A549 (cell line): ENCODE measurements around the gene KCNMA1. TPM values are rescaled to one million over a fixed set of nuclear protein-coding genes. Genes with fewer than 3 reads are reported as not detected.

ENCODE experiments used
- ATAC-seq, 2 experiments: fragments of 200-7000 bp in 1 of 2; fragments of >200 bp in 1 of 2; cut with Nextera tagmentation in 1 of 2; cut with Tn5 transposase in 1 of 2; 3 replicates each; pipeline versions ENCODE4 v1.8.0 to v1.9.1; 2018 to 2020; ENCODE audit warnings: mild to moderate bottlenecking in 1 of 2, moderate library complexity in 1 of 2
- CTCF ChIA-PET: fragments of 300-600 bp; sonication (Branson Sonifier 250); formaldehyde crosslinking; extraction: SDS; loops from one replicate; lab custom pipeline; 2021; ENCODE audit warnings: antibody characterized with exemption, inconsistent platforms; lab: Yijun Ruan, JAX
- POLR2A ChIA-PET: fragments of 350-600 bp; formaldehyde crosslinking; extraction: SDS; loops from one replicate; lab custom pipeline; 2021; ENCODE audit warnings: antibody characterized with exemption, inconsistent platforms; lab: Yijun Ruan, JAX
- DNase-seq, 2 experiments: peaks; one replicate each; pipeline versions ENCODE4 v3.0.0 to v3.0.0-alpha.2; 2011 to 2016; ENCODE audit warnings: low read depth in 1 of 2, low spot score in 1 of 2
- FAIRE-seq: peaks from 2 replicates; lab custom pipeline; 2011; peaks lifted over from hg19 to GRCh38; lab: Jason Lieb, UNC
- H3K27ac ChIP-seq, 2 experiments: fragments of >200 bp; sonication (Bioruptor Twin); formaldehyde crosslinking; 3 replicates each; pipeline ENCODE4 v1.5.1; 2016 to 2017
- H3K4me1 ChIP-seq: fragments of >200 bp; sonication (Bioruptor Twin); formaldehyde crosslinking; 3 replicates; pipeline ENCODE4 v1.6.1; 2016
- H3K4me2 ChIP-seq: fragments of >200 bp; sonication (Bioruptor Twin); formaldehyde crosslinking; 3 replicates; pipeline ENCODE4 v1.6.1; 2016
- H3K4me3 ChIP-seq: fragments of >200 bp; sonication (Bioruptor Twin); formaldehyde crosslinking; 3 replicates; pipeline ENCODE4 v1.5.1; 2016
- H3K9me3 ChIP-seq: fragments of >200 bp; sonication (Bioruptor Twin); formaldehyde crosslinking; 3 replicates; pipeline ENCODE4 v1.6.1; 2016
- BHLHE40 ChIP-seq: IDR thresholded peaks from 2 replicates; pipeline ENCODE4 v1.6.1; 2012; ENCODE audit warnings: low read depth, low read length, inconsistent platforms
- CBX2 ChIP-seq: fragments of 200-600 bp; sonication (generic); IDR thresholded peaks from 2 replicates; pipeline ENCODE4 v1.6.1; 2016; ENCODE audit warnings: low read depth, mild to moderate bottlenecking, borderline replicate concordance
- CBX8 ChIP-seq: fragments of 200-600 bp; sonication (generic); IDR thresholded peaks from 2 replicates; pipeline ENCODE4 v1.6.1; 2016
- CEBPB ChIP-seq, 2 experiments: fragments of >200 bp in 1 of 2; sonication (Bioruptor Twin) in 1 of 2; formaldehyde crosslinking in 1 of 2; IDR thresholded peaks; 2 replicates each; pipeline ENCODE4 v1.6.1; 2012 to 2016
- E2F6 ChIP-seq: IDR thresholded peaks from 2 replicates; pipeline ENCODE4 v1.6.1; 2012; ENCODE audit warnings: low read depth, borderline replicate concordance
- EP300 ChIP-seq, 2 experiments: fragments of >200 bp; sonication (Bioruptor Twin); formaldehyde crosslinking; IDR thresholded peaks; 2 replicates in 1 of 2; 3 replicates in 1 of 2; pipeline ENCODE4 v1.6.1; 2016 to 2017
- FOSL2 ChIP-seq, 2 experiments: fragments of 450-650 bp in 1 of 2; fragments of >200 bp in 1 of 2; sonication (Bioruptor Twin) in 1 of 2; formaldehyde crosslinking; IDR thresholded peaks; 2 replicates each; pipeline versions ENCODE4 v1.5.0 to v1.6.1; 2016 to 2020; ENCODE audit warnings: mild to moderate bottlenecking in 1 of 2, moderate library complexity in 1 of 2
- FOXS1 ChIP-seq: fragments of 250-450 bp; sonication (Bioruptor Pico); IDR thresholded peaks from 2 replicates; pipeline ENCODE4 v1.5.0; 2020; ENCODE audit warnings: mild to moderate bottlenecking, moderate library complexity
- GATA3 ChIP-seq: IDR thresholded peaks from 2 replicates; pipeline ENCODE4 v1.6.1; 2012; ENCODE audit warnings: borderline replicate concordance
- HDAC2 ChIP-seq: fragments of 200-600 bp; sonication (generic); IDR thresholded peaks from 2 replicates; pipeline ENCODE4 v1.6.1; 2016
- HES2 ChIP-seq: fragments of >200 bp; sonication (Bioruptor Twin); formaldehyde crosslinking; IDR thresholded peaks from 2 replicates; pipeline ENCODE4 v1.6.1; 2016
- HMGXB4 ChIP-seq: fragments of 250-450 bp; sonication (Bioruptor Pico); IDR thresholded peaks from 2 replicates; pipeline ENCODE4 v1.5.0; 2021; ENCODE audit warnings: mild to moderate bottlenecking, moderate library complexity, borderline replicate concordance
- MAFK ChIP-seq: fragments of 450-650 bp; IDR thresholded peaks from 2 replicates; pipeline ENCODE4 v1.6.1; 2014; ENCODE audit not compliant: partially characterized antibody
- MAZ ChIP-seq: fragments of 150-350 bp; IDR thresholded peaks from 2 replicates; pipeline ENCODE4 v1.6.1; 2014; ENCODE audit warnings: antibody characterized with exemption, low read depth, low read length, borderline replicate concordance
- NPAS2 ChIP-seq: fragments of 250-450 bp; sonication (Bioruptor Pico); IDR thresholded peaks from 2 replicates; pipeline ENCODE4 v1.8.0; 2022; ENCODE audit warnings: mild to moderate bottlenecking, moderate library complexity, borderline replicate concordance
- NR3C1 ChIP-seq: fragments of >200 bp; sonication (Bioruptor Twin); formaldehyde crosslinking; IDR thresholded peaks from 3 replicates; pipeline ENCODE4 v1.6.1; 2017
- POLR2A ChIP-seq: IDR thresholded peaks from 2 replicates; pipeline ENCODE4 v1.6.1; 2012; ENCODE audit warnings: mild to moderate bottlenecking, low read length
- POLR2AphosphoS2 ChIP-seq: conservative IDR thresholded peaks from 2 replicates; pipeline ENCODE4 v1.6.1; 2012; ENCODE audit warnings: low read length, improper control_type of control experiment, inconsistent platforms
- RAD21 ChIP-seq, 2 experiments: fragments of >200 bp in 1 of 2; sonication (Bioruptor Twin) in 1 of 2; formaldehyde crosslinking in 1 of 2; IDR thresholded peaks in 1 of 2; conservative IDR thresholded peaks in 1 of 2; 2 replicates in 1 of 2; 3 replicates in 1 of 2; pipeline ENCODE4 v1.6.1; 2012 to 2018; ENCODE audit warnings: inconsistent platforms in 1 of 2
- RARB ChIP-seq: fragments of 250-450 bp; sonication (Bioruptor Pico); IDR thresholded peaks from 2 replicates; pipeline ENCODE4 v1.8.0; 2021; ENCODE audit warnings: mild to moderate bottlenecking, moderate library complexity
- RFX5 ChIP-seq: fragments of 450-650 bp; IDR thresholded peaks from 2 replicates; pipeline ENCODE4 v1.7.1; 2014; ENCODE audit warnings: antibody characterized with exemption, mild to moderate bottlenecking, moderate library complexity
- SMC3 ChIP-seq: fragments of >200 bp; sonication (Bioruptor Twin); formaldehyde crosslinking; IDR thresholded peaks from 3 replicates; pipeline ENCODE4 v1.6.1; 2018; ENCODE audit warnings: inconsistent platforms
- SREBF2 ChIP-seq: fragments of 450-650 bp; IDR thresholded peaks from 2 replicates; pipeline ENCODE4 v1.6.1; 2014; ENCODE audit warnings: mild to moderate bottlenecking, moderate library complexity
- TFCP2L1 ChIP-seq: fragments of 250-450 bp; sonication (Bioruptor Pico); IDR thresholded peaks from 2 replicates; pipeline ENCODE4 v1.5.0; 2021; ENCODE audit warnings: mild to moderate bottlenecking
- ZC3H11A ChIP-seq: fragments of 450-650 bp; IDR thresholded peaks from 2 replicates; pipeline ENCODE4 v1.6.1; 2014; ENCODE audit warnings: antibody characterized with exemption, mild to moderate bottlenecking
- ZFP36 ChIP-seq: fragments of 450-650 bp; IDR thresholded peaks from 2 replicates; pipeline ENCODE4 v1.6.1; 2014; ENCODE audit warnings: borderline replicate concordance; ENCODE audit not compliant: partially characterized antibody
- WGBS: methylation state at CpG from one replicate; pipeline ENCODE4 v1.1.6; 2017; ENCODE audit errors: missing lambda C conversion rate; 5-methylcytosine and 5-hydroxymethylcytosine counted together
- polyA plus RNA-seq, 4 experiments: library from polyadenylated mRNA; depleted of rRNA in 3 of 4; stranded (reverse); fragments of >200 nt; fragmentation: RNase III in 1 of 4; extraction: RNeasy Plus Mini Kit Qiagen cat#74134 plus additional on column Dnase treatment in 1 of 4; gene quantifications; 2 replicates in 3 of 4; 3 replicates in 1 of 4; pipeline ENCODE4 v1.2.3, GENCODE V29; 2011 to 2017
- TF ChIP-seq, protein P1 (sequence below): fragments of >200 bp; sonication (Bioruptor Twin); formaldehyde crosslinking; IDR thresholded peaks from 3 replicates; pipeline ENCODE4 v1.6.1; 2016

KCNMA1 gene
- polyA plus RNA-seq, 2 of the 4 experiments (the other 2 are of a cell fraction) = 14.9 to 30.6 TPM

- no peak for DNase-seq
- Histone ChIP-seq H3K9me3 (no peaks in the 10 kb centered on the region), H3K4me2 (no peak overlapping the region), H3K4me1 (no peaks in the 10 kb centered on the region), H3K4me3 (no peak overlapping the region), H3K27ac (no peak overlapping the region)
- ChIA-PET CTCF (interaction anchor here (0.6 to 1.5 kb wide), 2 partner anchors 11 to 12 kb away, joined by 3 to 4 read pairs; no protein-coding TSS in a partner anchor), POLR2A (no interaction called here)
- 74% methylated on average over 4 of the region's 4 CpGs for WGBS
- TF ChIP-seq CBX2 = no peak
- TF ChIP-seq ZC3H11A = no peak
- TF ChIP-seq TFCP2L1 = no peak
- TF ChIP-seq, protein P1, sequence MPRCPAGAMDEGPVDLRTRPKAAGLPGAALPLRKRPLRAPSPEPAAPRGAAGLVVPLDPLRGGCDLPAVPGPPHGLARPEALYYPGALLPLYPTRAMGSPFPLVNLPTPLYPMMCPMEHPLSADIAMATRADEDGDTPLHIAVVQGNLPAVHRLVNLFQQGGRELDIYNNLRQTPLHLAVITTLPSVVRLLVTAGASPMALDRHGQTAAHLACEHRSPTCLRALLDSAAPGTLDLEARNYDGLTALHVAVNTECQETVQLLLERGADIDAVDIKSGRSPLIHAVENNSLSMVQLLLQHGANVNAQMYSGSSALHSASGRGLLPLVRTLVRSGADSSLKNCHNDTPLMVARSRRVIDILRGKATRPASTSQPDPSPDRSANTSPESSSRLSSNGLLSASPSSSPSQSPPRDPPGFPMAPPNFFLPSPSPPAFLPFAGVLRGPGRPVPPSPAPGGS = no peak
- TF ChIP-seq POLR2A = no peak
- no peak for TF ChIP-seq HMGXB4 (CRISPR knock-in tag)
- no peak for TF ChIP-seq FOXS1
- no peak for TF ChIP-seq NR3C1
- no peak for TF ChIP-seq FOSL2 (IDR thresholded peaks at IDR 0.05)
- TF ChIP-seq FOSL2 (CRISPR knock-in tag; IDR thresholded peaks at IDR 0.05) = no peak
- TF ChIP-seq GATA3 = no peak
- TF ChIP-seq CBX8 = no peak
- TF ChIP-seq BHLHE40 = no peak
- no peak for TF ChIP-seq NPAS2 (CRISPR knock-in tag)
- no peak for TF ChIP-seq MAFK
- TF ChIP-seq POLR2AphosphoS2 = no peak
- no peak for TF ChIP-seq CEBPB (IDR thresholded peaks at IDR 0.05)
- no peak for FAIRE-seq
- ATAC-seq = no peak
Observed at GRCh38 chr10:76884673-76885275, 752.8 kb downstream of the KCNMA1 start.

DNA sequence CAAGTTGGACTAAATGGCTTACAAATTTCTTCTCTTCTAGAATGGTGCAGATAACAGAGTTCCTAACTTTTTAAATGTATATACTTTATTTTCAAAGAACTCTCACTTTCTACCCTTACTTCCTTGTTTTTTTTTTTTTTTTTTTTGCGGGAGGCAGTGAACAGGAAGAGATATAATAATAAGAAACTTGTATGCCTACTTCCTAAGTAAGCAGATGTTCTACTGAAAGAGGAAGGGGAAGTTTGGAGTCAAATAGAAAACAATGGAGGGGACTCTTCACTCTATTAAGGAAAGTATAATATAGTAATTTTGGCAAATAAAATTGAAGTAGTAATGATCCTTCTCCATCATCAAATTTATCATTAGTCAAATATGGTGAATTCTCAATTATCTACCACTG is 754.0 kb downstream of the KCNMA1 start:
- DNase-seq = no peak
- no peak overlapping the region for H3K27ac ChIP-seq
- no peak overlapping the region for H3K4me3 ChIP-seq
- WGBS = 14% methylated on average over 1 of the region's 1 CpG
- H3K9me3 ChIP-seq = no peaks in the 10 kb centered on the region
- H3K4me2 ChIP-seq = no peak overlapping the region
- ATAC-seq = no peak
- ChIA-PET CTCF (no interaction called here), POLR2A (no interaction called here)
- no peak for TF ChIP-seq FOSL2 (IDR thresholded peaks at IDR 0.05)
- TF ChIP-seq FOSL2 (CRISPR knock-in tag; IDR thresholded peaks at IDR 0.05) = no peak
- TF ChIP-seq HDAC2 = no peak
- TF ChIP-seq MAZ = no peak
- no peak for TF ChIP-seq EP300 (IDR thresholded peaks at IDR 0.05)
- no peak for TF ChIP-seq SMC3
- no peak for TF ChIP-seq HMGXB4 (CRISPR knock-in tag)
- TF ChIP-seq ZC3H11A = no peak
- no peak for TF ChIP-seq SREBF2
- TF ChIP-seq BHLHE40 = no peak
- TF ChIP-seq RARB (CRISPR knock-in tag) = no peak
- TF ChIP-seq E2F6 = no peak
- no peak for TF ChIP-seq ZFP36
- TF ChIP-seq POLR2A = no peak
- TF ChIP-seq RFX5 = no peak
- TF ChIP-seq CBX2 = no peak
- TF ChIP-seq HES2 = no peak
- TF ChIP-seq RAD21 (conservative IDR thresholded peaks at IDR 0.05 in 1 of 2, IDR thresholded peaks at IDR 0.05 in 1 of 2) = no peak
- H3K4me1 ChIP-seq = no peaks in the 10 kb centered on the region
- FAIRE-seq = no peak
